ENCODE measurements around the gene COG6. TPM values are rescaled to one million over a fixed set of nuclear protein-coding genes. Genes with fewer than 3 reads are reported as not detected.

Gene COG6
- total and polyA plus RNA-seq, 2 of the 4 experiments (the other 2 are of a cell fraction), result 22.8 to 37.5 TPM

GRCh38 chr13:39729156-39729555 is 73.7 kb downstream of the COG6 start (continued):
- TF ChIP-seq SMC3 (IDR thresholded peaks at IDR 0.05; ENCODE audit: low read depth, low read length) (no peak), POLR2A (IDR thresholded peaks at IDR 0.05; ENCODE audit: low read depth, low read length) (no peak), NFE2L2 (IDR thresholded peaks at IDR 0.05; ENCODE audit: low read depth, low read length) (no peak), FOS (IDR thresholded peaks at IDR 0.05; ENCODE audit: low read depth, low read length) (no peak), RAD21 (IDR thresholded peaks at IDR 0.05; ENCODE audit: low read length) (no peak), RCOR1 (IDR thresholded peaks at IDR 0.05; ENCODE audit: insufficient replicate concordance, low read length) (no peak), BHLHE40 (IDR thresholded peaks at IDR 0.05; ENCODE audit: low read depth, low read length) (no peak)

DNA sequence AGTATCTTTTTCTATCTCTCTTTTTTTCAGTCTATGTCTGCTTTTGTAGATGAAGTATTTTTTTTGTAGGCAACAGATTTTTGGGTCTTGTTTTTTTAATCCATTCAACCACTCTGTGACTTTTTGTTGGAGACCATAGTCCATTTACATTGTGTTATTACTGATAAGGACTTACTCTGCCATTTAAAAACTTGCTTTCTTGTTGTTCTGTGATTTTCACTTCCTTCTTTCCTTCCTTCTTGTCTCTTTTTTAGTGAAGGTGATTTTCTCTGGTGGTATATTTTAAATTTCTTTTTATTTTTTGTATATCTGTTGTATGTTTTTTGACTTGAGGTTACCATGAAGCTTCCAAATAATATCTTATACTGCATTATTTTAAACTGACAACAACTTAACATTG is 79.5 kb downstream of the COG6 start:
- H4K91ac ChIP-seq (ENCODE audit: insufficient read depth, low read depth, low read length), result no peak overlapping the region
- TF ChIP-seq USF2 (IDR thresholded peaks at IDR 0.05; ENCODE audit: low read depth, low read length) (no peak), SMC3 (IDR thresholded peaks at IDR 0.05; ENCODE audit: low read depth, low read length) (no peak), ELK1 (IDR thresholded peaks at IDR 0.05; ENCODE audit: borderline replicate concordance, low read depth, low read length) (no peak), NFE2L2 (IDR thresholded peaks at IDR 0.05; ENCODE audit: low read depth, low read length) (no peak), CEBPB (IDR thresholded peaks at IDR 0.05; ENCODE audit: low read depth, low read length) (no peak), MAFK (IDR thresholded peaks at IDR 0.05; ENCODE audit: low read depth, low read length) (no peak), FOS (IDR thresholded peaks at IDR 0.05; ENCODE audit: low read depth, low read length) (no peak)
- H3K27ac ChIP-seq (ENCODE audit: insufficient read depth, low read length), result no peak overlapping the region
- no peak overlapping the region for H2BK120ac ChIP-seq (ENCODE audit: low read depth, low read length)
- no peak overlapping the region for H3K14ac ChIP-seq (replicated peaks; ENCODE audit: low read depth, low read length)
- BruUV-seq (replicated peaks), result no TSS peak
- intact Hi-C loops (cut with micrococcal nuclease) (no loop called here), in situ Hi-C loops (cut with MboI; ENCODE audit: low sequenced_read_pairs) (no loop called here), dilution Hi-C loops (cut with HindIII; ENCODE audit: low sequenced_read_pairs, unreplicated experiment) (no loop called here)
- ChIA-PET POLR2A (ENCODE audit: unreplicated experiment) (no interaction called here), CTCF (no interaction called here)
- H3K4me1 ChIP-seq (ENCODE audit: control insufficient read depth, insufficient read depth, low read length), result no peaks in the 10 kb centered on the region
- H3K27me3 ChIP-seq (ENCODE audit: control insufficient read depth, insufficient read depth, low read length), result no peaks in the 10 kb centered on the region
- no peak overlapping the region for H3K4me3 ChIP-seq (ENCODE audit: insufficient read depth, low read depth, low read length)
- H2AFZ ChIP-seq (replicated peaks; ENCODE audit: low read length, poor library complexity), result no peak overlapping the region
- no peaks in the 10 kb centered on the region for H3K9me1 ChIP-seq (ENCODE audit: insufficient read depth, low read length)
- no peak overlapping the region for H2BK5ac ChIP-seq (ENCODE audit: low read depth, low read length, poor library complexity, severe bottlenecking)
- H3K18ac ChIP-seq (ENCODE audit: low read depth, low read length), result no peak overlapping the region
- no peak overlapping the region for H3K56ac ChIP-seq (ENCODE audit: extremely low read depth, insufficient read depth, low read length)
- no peaks in the 10 kb centered on the region for H3K79me1 ChIP-seq (ENCODE audit: low read depth in 1 of 2, low read length in 2 of 2)
- no peak overlapping the region for H2BK20ac ChIP-seq (ENCODE audit: low read depth, low read length)
- H3K36me3 ChIP-seq (ENCODE audit: control insufficient read depth, insufficient read depth, low read length), result peaks cover 15% of the 10 kb centered on the region; the same call in 1 of the 2 replicates
- no peak overlapping the region for H3K9ac ChIP-seq (ENCODE audit: low read depth, low read length)
- no peak overlapping the region for H2AK5ac ChIP-seq (ENCODE audit: low read depth, low read length)
- no peak overlapping the region for H2AK9ac ChIP-seq (replicated peaks; ENCODE audit: low read depth, low read length, poor library complexity)
- H2BK15ac ChIP-seq (ENCODE audit: low read depth, low read length), result no peak overlapping the region
- DNase-seq (no peak), ATAC-seq (ENCODE audit: low read depth) (no peak)
- no peaks in the 10 kb centered on the region for H4K20me1 ChIP-seq (ENCODE audit: insufficient read depth, low read length)
- no peaks in the 10 kb centered on the region for H3K9me3 ChIP-seq (ENCODE audit: control insufficient read depth, insufficient read depth, low read length)
- H3K4ac ChIP-seq (ENCODE audit: low read depth, low read length), result no peak overlapping the region
- no peak overlapping the region for H3K4me2 ChIP-seq (ENCODE audit: low read depth, low read length)
- no peak overlapping the region for H4K8ac ChIP-seq (ENCODE audit: low read depth in 2 of 2, low read length in 2 of 2)
- H4K5ac ChIP-seq (ENCODE audit: low read depth, low read length), result no peak overlapping the region
- no peak overlapping the region for H3K23ac ChIP-seq (ENCODE audit: low read depth, low read length)

Measured in IMR-90 (cell line).